NCI-H446 treated with DMSO at 0.1 percent for 48 hours (cell line): ENCODE measurements around the gene MTHFR.
A peak's percentile ranks its signal among the peaks of the same experiment; 100 is the strongest.

Source experiments
- DNase-seq: peaks from one replicate; lab custom pipeline; 2025; lab: John Stamatoyannopoulos, UW

Gene MTHFR

DNA sequence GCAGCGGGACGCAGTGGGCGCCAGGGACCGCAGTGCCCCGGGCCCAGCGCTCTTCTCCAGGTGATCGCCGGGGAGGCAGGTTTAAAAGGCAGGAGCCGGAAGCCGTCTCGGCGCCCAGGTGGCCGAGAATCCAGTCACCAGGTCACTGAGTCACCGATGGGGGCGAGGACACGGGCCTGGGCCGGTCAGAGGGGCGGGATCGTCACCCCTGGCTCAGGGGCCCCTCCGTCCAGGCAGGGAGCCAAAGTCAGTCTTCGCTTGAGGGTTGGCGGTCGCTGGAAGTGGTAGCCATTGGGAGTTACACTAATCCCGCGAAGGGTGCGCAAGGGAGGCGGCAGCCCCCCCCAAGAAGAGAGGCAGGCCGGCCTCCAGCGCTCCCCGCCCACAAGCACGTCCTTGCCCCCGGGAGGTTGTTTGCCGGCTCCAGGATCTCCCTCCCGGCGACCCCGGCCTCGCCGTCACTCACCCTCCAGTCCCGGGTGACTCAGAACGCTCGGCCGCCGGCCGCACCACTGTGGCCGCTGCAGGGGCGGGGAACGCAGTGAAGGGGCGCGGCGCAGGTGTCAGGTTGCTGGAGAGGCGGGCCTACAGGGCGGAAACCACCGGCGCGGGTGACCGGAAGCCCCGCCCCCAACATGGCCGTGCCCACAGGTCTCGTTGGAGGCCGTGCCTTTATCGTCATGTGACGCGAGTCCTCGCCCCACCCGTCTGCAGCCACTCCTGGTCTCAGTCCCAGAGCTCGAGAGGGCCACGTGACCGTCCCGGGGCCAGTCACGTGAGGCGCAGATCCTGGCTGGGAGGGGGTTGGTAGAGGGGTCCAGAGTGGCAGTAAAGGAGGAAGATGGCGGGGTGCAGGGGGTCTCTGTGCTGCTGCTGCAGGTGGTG is at the start of gene MTHFR, which contains the start of gene CLCN6:
Gene MTHFR, minus strand, starts transcription at position 543 of the 885 bp plus-strand sequence. CDS start 2,848 bp downstream, outside the sequence.
Gene CLCN6, plus strand, starts transcription at position 770 of the 885 bp plus-strand sequence. Its CDS starts 72 bp downstream, at position 842.
- peak; percentile 98 for DNase-seq

DNA sequence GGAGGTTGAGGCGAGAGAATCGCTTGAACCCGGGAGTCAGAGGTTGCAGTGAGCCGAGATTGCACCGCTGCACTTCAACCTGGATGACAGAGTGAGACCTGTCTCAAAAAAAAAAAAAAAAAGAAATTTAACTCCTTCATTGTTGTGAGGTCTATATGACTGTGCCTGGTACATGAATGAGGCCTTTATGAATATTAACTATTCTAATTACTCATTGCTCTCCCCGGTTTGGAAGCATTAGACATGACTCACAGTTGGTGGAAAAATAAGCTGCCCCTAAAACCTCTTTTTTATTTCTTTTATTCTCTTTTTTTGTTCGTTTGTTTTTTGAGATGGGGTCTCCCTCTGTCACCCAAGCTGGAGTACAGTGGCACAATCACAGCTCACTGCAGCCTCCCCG is 49.7 kb upstream of the MTHFR start:
- no peak for DNase-seq

DNA sequence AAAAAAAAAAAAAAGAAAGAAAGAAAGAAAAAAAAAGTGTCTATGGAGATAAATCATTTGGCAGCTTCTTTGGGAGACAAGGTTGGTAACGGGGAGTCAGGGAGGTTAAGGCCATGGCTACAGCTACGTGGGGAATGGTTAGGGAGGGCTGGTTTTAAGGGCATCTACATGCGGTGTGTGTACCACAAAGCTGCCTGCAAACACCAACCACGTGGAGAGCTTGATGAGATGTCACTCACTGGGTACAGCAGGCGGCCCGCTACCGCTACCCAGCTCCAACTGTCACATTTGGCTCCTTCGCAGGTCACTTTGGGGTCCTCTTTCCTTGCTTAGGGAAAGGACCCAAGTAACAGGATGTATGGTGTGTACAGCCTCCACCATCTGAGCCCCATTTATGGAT is 48.8 kb upstream of the MTHFR start:
- no peak for DNase-seq

DNA sequence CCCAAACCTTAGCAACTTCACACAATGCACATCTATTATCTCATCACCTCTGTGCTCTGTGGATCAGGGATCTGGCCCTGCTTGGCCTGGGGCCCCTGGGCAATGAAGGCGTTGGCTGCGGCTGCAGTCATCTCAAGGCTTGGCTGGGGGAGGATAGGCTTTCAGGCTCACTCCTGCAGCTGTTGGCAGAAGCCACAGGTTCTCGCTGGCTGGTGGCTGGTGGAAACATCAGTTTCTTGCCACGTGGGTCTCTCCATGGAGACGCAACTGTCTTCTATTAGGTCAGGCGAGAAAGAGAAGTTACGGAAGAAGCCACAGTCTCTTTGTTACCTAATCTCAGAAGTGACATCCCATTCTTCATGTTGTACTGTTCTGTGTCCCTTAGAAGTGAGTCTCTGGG is 45.4 kb upstream of the MTHFR start:
- DNase-seq: no peak

DNA sequence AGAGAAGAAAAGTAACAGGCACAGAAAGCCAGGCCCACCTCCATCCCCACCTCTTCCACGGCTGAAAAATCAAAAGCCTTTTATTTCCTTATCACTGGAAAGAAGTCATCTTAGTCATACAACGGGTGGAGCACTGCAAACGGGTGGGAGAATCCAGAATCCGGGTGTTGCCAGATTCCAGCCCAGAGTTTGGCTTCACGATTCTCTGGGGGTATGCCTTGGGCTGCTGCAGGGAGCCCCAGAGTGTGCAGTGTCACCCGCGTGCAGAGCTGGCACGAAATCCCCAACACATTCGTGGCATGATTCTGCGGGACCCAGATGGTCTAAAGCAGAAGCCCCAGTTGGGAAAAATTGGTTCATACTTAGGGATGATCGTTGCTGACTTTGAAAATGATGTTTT is 44.4 kb upstream of the MTHFR start:
- DNase-seq: no peak

DNA sequence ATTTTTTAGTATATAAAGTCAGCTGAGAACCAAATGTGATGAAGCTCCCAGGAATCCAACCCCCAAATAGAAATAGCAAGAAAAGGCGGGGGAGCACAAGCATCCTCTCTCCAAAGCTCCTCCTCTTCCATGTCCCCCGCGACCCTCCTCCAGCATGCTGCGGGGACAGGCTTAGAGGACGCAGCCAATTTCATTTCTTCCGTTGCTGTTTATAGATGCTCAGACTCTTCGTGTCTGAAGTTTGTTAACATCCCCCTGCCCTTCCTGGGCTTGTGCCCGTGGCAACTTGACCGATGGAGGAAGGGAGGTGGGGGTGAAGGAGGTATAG is 42.6 kb upstream of the MTHFR start:
- no peak for DNase-seq

DNA sequence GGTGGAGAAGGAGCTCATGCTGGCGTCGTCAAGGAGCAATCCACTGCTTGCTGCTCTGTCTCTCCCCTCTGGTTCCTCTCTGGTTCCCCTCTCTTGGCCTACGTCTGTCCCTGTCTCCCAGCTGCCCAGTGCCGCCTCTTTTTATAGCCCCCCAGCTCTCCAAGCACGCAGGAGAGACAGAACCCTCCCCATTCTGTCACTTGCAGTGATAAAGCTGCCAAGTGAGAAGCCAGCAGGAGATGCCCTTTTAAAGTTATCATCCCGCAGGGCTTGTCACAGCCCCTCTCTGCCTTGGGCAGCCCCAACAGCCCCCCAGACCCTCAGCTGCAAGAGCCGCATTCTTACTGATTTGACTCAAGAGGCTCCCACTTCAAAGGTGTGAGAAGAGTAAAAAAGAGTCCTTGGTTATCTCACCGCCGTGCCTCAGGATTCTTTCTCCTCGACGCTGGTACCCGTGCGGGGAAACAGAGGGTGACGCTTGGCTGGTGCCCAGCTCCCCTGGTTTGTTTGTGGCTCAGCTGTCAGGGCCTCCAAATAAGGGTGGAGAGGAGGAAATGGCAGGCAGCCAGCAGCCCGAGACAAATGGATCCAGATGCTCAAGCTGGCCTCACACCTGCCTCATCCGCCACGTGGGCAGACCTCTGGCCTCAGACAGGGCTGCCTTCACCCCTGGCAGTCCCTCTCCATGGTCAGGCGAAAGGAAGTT is 42.1 kb upstream of the MTHFR start, which contains the start of gene NPPA:
Gene NPPA, minus strand, starts transcription at position 117 of the 706 bp plus-strand sequence. Its CDS starts 99 bp downstream, at position 18.
- DNase-seq: peak; percentile 12

DNA sequence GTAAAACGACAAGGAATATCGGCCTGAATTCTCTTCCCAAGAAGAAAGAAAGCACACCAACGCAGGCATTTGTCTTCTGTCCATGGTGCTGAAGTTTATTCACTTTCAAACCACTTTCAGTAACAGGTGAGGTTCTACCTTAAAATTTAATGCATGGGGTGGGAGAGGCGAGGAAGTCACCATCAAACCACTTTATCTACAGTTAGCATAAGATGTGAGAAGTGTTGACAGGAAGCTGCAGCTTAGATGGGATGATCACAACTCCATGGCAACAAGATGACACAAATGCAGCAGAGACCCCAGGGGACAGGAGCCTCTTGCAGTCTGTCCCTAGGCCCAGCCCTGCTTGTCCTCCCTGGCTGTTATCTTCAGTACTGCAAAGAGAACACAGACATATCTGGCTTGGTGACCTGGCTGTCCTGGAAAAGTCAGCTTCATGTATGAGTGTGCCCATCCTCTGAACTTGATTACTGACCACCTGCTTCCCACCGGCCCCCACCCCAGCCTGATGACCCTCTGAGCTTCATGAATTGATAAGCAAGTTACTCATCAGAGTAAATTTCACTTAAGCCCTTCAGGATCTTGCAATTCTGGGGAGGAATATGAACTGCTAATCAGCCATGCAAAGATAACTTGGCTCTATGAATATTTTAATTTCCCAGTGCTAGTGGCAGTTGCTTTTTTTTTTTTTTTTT is 40.0 kb upstream of the MTHFR start:
- no peak for DNase-seq

DNA sequence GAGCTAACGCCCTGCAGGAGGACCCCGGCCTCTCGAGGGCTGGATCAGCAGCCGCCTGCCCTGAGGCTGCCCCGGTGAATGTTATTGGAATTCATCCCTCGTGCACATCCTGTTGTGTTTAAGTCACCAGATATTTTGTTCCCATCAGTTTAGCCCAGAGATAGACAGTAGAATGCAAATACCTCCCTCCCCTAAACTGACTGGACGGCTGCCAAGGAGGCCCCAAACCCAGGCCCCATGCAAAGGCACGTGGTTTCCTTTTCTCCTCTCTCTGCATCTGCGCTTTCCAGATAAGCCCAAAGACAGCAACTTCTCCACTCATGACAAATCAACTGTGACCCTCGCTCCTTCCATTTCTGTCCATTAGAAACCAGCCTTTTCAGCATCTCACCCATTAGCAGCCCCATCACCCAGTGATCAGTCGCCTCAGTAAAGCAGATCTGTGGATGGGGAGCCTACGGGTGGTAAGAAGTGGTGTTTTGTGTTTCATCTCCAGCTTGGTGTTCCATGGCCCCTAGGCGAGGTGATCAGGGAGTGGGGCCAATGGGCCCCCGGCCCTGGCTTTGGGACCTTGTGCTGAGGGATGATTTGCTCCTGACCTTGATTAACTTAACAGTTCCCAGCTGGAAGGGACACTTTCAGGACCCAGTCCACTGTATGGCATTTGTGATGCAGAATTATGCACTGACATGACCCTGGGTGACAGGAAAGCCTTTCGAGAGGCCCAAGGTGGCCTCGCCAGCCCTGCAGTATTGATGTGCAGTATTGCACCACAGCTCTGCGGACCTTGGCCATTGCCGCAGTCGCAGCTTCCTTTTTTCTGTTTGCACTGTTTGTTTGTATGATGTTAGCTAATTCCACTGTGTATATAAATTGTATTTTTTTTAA is 36.6 kb upstream of the MTHFR start:
- no peak for DNase-seq

DNA sequence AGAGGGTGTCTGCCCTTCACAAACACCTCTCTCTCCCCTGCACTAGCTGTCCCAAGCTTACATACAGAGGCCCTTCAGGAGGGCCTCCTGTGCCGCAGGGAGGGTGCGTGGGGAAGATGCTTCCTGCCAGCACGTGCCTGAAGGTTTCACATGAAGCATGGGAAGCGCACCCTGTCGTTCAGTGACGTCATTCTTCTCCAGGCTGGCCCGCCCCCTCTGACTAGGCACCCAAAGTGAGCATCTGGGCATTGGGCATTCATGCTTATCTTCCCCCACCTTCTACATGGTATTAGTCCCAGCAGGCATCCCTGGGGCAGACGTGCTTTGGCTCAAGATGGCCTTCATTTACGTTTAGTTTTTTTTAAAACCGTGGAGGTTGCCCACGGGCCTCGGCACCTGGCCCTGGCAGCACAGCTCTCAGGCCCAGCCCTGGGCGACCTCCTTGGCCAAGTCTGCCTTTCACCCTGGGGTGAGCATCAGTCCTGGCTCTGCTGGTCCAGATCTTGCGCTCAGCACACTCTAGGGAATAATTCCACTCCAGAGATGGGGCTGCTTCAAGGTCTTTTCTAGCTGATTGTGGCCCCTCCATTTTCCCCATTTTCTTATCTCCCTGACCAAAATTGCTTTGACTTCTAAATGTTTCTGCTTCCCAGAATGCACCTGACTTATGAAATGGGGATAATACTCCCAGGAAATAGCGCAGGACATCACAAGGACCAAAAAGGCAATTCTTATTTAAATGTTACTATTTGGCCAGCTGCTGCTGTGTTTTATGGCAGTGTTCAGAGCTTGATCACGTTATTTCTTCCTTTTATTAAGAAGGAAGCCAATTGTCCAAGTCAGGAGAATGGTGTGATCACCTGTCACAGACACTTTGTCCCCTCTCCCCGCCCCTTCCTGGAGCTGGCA is 35.7 kb upstream of the MTHFR start:
- no peak for DNase-seq

DNA sequence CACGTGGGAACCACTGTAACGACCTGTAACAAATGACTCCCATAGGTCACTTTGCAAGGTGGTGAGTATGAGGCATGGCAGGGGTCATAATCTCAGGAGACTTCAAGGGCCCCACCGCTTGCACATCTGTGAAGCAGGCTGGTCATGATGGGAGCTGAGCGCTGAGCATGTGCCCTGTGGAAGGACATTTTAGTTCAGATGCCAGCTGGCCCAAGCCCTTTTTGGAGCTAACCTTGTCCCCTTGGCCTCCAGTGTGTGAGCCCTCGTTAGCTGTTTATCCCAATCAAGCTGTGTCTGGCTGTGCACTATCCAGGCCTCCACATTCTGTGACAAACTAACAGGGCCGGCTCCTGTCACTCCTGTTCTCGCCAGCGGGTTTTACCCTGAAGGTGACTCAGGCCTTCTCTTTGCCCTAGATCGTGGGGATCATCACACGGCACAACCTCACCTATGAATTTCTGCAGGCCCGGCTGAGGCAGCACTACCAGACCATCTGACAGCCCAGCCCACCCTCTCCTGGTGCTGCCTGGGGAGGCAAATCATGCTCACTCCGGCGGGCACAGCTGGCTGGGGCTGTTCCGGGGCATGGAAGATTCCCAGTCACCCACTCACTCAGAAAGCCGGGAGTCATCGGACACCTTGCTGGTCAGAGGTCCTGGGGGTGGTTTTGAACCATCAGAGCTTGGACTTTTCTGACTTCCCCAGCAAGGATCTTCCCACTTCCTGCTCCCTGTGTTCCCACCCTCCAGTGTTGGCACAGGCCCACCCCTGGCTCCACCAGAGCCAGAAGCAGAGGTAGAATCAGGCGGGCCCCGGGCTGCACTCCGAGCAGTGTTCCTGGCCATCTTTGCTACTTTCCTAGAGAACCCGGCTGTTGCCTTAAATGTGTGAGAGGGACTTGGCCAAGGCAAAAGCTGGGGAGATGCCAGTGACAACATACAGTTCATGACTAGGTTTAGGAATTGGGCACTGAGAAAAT is 34.3 kb upstream of the MTHFR start:
- no peak for DNase-seq

DNA sequence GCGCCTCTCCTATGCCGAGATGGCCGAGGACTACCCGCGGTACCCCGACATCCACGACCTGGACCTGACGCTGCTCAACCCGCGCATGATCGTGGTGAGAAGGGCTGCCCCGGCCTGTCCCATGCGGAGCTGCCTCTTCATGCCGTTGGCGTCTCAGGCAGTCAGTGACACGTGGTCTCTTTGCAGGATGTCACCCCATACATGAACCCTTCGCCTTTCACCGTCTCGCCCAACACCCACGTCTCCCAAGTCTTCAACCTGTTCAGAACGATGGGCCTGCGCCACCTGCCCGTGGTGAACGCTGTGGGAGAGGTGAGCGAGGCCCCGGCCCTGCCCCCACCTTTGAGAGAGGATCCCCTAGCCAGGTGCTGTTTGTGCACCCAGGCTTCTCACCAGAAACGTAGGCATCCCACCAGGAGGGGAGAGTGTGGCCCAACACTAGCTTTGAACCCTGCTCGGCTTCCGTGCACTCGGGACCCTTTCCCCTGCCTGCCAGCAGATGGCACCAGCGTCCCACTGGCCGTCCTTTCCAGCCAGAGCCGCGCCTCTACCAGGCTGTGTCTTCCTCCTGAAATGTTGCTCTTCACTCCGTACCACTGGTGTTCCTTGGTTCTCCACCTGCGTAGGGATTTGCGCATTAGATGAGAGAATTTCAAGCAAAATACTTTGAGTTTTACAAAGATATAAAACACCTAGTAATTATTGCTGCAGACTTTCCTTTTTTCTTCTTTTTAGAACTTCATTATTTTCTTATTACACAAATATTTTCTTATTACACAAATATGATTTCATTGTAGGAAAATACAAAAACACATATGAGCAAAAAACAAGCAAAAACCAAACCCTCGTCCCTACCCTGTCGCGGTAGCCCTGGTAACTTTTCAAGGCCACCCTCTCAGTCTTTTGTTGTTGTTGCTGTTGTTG is 32.8 kb upstream of the MTHFR start:
- DNase-seq: peak; percentile 18

DNA sequence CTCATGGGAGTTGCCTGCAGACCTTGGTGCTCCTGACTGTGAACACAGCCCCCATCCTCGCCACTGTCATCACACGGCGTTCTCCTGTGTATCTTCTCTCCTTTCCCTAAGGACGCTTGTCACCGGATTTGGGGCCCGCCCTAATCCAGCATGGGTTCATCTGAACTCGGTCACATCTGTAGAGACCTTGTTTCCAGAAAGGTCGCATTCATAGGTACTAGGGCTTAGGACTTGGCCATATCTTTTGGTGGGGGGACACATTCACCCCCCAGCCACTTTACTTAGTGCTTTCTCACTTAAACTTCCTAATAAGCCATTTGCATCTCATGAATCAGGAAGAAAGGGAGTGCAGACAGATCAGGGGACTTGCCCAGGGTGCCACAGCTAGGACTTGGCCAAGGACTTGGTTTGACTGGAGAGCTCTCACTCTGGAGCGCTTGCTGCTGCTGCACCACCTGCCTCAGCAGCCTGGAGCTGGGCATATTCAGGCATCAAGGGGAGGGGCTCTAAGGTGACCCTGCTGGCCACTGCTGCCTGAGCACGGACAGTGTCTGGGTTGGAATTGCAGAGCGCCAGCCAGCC is 32.1 kb upstream of the MTHFR start:
- no peak for DNase-seq

DNA sequence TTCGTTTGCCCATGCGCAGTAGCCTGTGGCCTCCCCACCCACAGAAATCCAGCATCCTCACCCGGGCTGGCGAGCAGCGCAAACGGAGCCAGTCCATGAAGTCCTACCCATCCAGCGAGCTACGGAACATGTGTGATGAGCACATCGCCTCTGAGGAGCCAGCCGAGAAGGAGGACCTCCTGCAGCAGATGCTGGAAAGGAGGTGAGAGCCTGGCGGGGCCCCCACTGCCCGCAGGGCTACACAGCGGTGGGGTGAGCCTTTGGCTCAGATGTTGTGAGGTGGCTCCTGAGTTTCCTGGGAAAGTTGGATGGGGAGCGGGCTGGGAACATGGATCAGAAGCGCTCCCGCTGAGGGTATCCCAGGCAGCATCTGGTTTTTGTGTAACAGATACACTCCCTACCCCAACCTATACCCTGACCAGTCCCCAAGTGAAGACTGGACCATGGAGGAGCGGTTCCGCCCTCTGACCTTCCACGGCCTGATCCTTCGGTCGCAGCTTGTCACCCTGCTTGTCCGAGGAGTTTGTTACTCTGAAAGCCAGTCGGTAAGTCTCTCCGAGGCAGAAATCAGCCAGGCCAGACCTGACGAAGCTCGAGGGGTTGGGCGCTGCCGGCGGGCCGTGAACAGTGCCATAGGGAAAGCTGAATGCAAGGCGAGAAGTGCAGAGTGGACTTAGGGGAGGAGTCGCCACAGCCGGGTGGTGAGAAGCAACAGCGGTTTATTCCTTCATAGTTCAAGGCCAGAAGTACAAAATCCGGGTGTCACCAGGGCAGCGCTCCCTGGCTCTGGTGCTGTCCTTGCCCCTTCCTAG is 31.4 kb upstream of the MTHFR start:
- DNase-seq: no peak

DNA sequence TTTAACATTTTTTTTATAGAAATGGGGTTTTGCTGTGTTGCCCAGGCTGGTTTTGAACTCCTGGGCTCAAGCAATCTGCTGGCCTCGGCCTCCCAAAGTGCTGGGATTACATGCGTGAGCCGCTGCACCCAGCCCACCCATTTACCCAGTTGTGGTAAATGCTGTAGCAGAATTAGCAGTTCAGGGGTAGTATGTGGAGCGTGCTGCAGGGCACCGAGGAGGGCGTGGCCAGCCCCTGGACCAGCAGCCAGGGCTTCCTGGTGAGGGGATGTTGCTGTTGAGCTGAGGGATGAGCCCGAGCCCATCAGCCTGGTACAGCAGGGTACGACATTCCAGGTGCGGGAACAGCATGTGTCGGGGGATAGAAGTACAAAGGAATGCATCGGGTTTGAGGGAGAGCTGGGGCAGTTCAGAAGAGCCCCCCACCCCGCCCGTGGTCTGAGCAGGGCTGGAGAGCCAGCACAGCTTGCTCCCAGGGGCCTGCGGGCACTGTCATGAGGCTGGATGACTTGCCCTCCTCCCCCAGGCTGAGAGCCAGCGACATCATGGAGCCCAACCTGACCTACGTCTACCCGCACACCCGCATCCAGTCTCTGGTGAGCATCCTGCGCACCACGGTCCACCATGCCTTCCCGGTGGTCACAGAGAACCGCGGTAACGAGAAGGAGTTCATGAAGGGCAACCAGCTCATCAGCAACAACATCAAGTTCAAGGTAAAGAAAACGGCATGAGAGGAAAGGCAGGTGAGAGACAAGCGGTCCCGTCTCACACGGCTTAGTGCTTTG is 29.9 kb upstream of the MTHFR start:
- no peak for DNase-seq

DNA sequence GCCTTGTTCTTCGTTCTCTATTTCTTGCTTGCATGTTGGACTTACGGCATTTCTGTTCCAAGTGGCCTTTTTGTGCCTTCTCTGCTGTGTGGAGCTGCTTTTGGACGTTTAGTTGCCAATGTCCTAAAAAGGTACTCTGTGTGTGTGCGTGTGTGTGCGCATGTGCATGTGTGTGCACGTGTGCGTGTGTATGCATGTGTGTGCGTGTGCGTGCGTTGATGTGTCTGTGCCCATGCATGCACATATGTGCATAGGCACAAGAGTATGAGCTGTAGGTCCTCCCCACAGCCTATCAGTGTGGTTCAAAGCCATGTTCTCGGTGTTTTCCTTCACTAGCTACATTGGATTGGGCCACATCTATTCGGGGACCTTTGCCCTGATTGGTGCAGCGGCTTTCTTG is 28.1 kb upstream of the MTHFR start:
- no peak for DNase-seq
